Activated naive CD4-positive, alpha-beta T cell (primary cell): ENCODE results near the gene NECTIN2.
"Not testable (repeated sequence)": the region's sequence is repeated elsewhere in the genome, so short reads cannot be mapped to it uniquely, and the experiment has no call there.

ENCODE experiments used
- DNase-seq, 4 experiments: peaks; one replicate each; lab custom pipeline; 2025; lab: John Stamatoyannopoulos, UW

NECTIN2 gene

DNA sequence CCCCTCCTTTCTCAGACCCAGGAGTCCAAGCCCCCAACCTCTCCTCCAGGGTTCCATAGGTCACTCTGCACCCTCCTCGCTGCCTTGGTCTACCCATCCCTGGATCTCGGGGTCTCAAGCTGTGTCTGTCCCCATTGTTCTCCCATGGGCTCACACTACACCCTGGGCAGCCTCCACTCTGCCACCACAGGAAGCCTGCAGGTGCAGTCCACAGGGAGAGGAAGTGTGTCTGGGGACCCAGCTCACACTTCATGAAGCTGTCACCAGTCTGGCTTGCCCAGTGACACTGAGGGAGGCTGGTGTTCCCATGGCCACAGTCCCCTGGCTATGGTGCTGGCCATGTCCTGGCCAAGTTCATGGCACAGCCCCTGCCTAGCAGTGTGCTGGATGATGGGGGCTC, 5.3 kb downstream of the NECTIN2 start:
- no peak for DNase-seq

DNA sequence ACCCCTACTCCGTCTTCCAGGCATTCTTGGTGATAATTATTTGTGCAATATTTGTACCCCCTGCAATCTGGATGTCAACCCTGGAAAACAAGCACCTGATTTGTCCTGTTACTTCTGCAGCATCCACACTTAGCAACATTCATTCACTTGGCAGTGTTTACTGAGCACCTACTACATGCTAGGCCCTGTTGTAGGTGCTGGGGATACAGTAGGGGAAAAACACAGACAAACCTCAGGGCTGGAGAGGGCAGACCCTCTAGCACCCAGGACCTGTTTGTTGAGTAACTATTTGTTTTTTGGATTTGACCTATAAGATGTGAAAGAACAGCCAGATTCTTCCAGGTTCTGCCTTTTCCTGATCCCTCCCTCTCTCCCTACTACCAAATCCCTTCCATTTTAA, 9.5 kb downstream of the NECTIN2 start:
- DNase-seq: no peak

DNA sequence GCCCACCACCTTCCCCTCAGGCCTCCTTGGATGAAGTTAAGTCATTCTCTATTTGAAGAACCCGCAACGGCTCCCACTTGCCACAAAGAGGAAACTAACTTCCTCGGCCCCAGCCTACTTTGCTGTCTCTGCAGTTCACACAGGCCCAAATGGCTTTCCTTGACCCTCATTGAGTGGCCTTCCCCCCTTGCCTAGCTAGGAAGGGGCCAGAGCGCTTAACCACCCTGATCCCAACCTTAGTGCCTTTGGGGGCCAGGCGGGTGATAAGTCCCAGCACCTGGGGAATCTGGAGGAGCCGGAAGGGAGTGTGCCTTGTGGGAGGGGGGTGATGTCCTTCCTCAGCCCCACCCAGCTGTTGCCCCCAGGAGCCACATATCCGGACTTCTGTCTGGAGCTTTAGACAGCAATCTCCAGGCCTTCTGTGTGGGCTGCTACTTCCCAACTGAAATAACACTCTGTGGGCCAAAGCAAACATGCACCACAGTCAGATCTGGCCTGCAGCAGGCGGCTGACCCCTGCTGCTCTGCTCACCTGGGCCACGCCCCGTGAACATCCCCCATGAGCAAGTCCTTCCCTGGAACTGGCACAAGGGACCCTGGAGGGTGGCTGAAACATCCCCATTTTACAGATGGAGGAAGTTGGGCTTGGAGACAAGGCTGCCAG, 10.5 kb downstream of the NECTIN2 start:
- DNase-seq: no peak

DNA sequence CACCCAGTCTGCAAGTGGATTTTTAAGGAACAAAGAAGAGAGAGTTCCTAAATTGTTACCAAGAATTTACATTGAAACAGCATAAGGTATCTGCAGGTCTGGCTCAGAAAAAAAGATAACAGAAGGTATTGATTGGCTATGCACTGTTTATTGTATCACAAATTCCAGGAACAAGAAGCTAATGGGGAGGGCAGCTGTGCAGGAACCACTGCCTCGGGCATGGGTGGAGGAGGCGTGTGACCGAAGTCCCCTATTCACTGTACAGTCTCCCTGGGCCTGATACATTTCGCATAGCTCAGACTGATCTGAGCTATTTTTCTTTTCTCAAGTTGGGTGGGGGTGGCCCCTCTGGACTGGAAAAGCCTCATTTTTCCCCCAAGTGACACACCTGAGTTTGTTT, 11.7 kb downstream of the NECTIN2 start:
- no peak for DNase-seq

DNA sequence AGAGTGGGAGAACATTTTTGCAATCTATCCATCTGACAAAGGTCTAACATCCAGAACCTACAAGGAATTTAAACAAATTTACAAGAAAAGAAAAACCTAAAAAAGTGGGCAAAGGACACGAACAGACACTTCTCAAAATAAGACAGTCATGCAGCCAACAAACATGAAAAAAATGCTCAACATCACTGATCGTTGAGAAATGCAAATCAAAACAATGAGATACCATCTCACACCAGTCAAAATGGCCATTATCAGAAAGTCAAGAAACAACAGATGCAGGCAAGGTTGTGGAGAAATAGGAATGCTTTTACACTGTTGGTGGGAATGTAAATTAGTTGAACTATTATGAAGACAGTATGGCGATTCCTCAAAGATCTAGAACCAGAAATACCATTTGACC, 15.5 kb downstream of the NECTIN2 start:
- not testable (repeated sequence) for DNase-seq

- DNase-seq: no peak
Measured at GRCh38 chr19:44863990-44864389, 17.9 kb downstream of the NECTIN2 start.

GRCh38 chr19:44865196-44865767, 19.2 kb downstream of the NECTIN2 start:
- no peak for DNase-seq

- DNase-seq: no peak
Measured at GRCh38 chr19:44866664-44867063, 20.6 kb downstream of the NECTIN2 start.

DNA sequence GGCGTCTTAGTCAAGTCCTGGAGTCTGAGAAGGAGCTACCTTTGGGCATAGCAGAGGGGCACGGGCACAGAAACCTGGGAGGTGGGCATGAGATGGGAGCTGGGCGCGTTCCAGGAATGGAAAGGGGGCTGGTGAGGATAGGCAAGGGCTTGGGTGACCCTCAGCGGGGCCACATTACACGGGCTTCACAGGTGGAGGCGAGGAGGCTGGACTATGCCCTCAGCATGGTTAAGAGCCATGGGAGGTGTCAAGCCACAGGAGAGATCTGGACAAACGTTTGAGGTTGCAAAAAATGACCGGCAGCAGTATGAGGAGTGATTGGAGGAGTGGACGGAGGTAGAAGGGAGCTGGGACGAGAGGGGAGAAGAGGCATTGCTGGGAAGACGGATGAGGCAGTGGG, 21.5 kb downstream of the NECTIN2 start:
- no peak for DNase-seq

DNA sequence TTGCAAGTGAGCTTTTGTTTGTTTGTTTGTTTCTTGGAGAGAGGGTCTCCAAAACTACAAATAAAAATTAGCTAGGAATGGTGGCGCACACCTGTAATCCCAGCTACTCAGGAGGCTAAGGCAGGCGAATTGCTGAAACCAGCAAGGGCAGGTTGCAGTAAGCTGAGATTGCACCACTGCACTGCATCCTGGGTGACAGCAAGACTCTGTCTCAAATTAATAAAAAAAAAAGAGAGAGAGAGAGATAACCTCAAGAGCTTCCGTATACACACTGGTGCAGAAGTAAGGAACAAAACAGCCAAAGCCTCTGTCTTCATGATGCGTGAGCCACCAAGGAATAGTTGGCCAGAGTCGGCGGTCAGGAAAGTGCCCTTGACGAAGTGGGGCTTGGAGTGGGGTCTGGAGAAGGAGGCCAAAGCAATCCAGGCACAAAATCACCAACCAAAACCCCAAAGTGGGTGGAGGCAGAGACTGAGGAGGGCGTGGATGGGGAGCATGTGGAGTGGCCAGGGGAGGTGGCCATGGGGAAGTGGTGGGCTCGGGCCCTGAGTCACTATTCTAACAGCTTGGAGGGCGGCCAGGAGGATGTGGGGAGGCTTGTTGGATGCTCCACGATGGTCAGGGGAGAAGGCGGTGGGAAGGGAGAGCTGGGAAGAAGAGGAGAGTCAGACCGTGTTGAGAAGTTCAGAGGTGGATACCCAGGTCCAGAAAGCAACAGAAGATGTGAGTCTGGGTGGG, 23.8 kb downstream of the NECTIN2 start:
- DNase-seq: no peak

- no peak for DNase-seq
Measured at GRCh38 chr19:44871809-44872208, 25.7 kb downstream of the NECTIN2 start.

DNA sequence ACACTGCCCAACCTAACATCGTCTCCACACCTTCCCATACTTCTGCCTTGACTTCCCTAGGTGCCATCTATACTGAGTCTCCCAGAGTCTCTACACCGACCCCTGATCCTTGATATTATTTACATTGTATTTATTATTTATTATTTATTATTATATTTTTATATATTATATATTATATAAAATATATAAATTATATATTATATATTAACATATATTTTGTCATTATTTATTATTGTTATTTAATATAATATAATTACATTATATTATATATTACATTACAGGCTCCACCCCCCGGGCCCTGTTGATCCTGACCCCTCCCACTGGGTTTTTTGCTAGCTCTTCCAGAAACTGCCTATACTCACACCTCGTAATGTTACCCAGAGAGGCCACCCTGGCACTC, 26.6 kb downstream of the NECTIN2 start:
- DNase-seq: no peak

DNA sequence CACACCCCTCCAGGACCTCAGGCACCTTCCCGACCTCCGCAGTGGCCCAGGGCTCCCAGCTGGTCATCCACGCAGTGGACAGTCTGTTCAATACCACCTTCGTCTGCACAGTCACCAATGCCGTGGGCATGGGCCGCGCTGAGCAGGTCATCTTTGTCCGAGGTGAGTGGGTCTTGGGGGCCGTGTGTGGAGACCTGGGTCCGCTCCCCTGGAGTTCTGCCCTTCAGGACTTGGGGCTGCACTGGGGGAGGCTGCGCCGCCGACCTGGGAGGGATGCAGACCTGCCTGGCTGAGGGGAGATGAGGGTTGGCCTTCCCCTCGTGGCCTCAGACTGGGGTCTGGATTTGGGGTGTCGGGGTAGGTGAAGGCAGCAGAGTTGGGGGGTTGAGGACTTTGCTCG, 28.2 kb downstream of the NECTIN2 start:
- DNase-seq: no peak

GRCh38 chr19:44875666-44876451, 29.8 kb downstream of the NECTIN2 start:
- no peak for DNase-seq

- DNase-seq: no peak
Measured at GRCh38 chr19:44876930-44877535, 30.9 kb downstream of the NECTIN2 start.

DNA sequence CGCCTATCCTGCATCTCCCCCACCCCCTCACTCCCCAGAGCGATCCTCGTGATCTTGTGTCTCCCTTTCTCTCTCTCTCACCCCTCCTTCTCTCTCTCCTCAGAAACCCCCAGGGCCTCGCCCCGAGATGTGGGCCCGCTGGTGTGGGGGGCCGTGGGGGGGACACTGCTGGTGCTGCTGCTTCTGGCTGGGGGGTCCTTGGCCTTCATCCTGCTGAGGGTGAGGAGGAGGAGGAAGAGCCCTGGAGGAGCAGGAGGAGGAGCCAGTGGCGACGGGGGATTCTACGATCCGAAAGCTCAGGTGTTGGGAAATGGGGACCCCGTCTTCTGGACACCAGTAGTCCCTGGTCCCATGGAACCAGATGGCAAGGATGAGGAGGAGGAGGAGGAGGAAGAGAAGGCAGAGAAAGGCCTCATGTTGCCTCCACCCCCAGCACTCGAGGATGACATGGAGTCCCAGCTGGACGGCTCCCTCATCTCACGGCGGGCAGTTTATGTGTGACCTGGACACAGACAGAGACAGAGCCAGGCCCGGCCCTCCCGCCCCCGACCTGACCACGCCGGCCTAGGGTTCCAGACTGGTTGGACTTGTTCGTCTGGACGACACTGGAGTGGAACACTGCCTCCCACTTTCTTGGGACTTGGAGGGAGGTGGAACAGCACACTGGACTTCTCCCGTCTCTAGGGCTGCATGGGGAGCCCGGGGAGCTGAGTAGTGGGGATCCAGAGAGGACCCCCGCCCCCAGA, 32.2 kb downstream of the NECTIN2 start:
- no peak for DNase-seq

GRCh38 chr19:44879309-44880065, 33.4 kb downstream of the NECTIN2 start:
- DNase-seq: no peak

DNA sequence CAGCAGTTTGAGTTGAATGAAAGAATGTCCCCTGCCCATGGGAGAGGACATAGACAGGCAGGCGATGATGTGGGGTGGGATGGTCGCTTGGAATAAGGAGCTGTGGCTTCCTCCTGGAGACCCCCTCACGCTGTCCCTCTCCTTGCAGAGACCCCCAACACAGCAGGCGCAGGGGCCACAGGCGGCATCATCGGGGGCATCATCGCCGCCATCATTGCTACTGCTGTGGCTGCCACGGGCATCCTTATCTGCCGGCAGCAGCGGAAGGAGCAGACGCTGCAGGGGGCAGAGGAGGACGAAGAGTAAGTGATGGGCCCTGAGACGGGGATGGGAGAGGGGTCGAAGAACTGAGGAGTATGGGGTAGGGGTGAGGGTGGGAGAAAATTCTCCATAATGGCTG, 36.0 kb downstream of the NECTIN2 start:
- no peak for DNase-seq

DNA sequence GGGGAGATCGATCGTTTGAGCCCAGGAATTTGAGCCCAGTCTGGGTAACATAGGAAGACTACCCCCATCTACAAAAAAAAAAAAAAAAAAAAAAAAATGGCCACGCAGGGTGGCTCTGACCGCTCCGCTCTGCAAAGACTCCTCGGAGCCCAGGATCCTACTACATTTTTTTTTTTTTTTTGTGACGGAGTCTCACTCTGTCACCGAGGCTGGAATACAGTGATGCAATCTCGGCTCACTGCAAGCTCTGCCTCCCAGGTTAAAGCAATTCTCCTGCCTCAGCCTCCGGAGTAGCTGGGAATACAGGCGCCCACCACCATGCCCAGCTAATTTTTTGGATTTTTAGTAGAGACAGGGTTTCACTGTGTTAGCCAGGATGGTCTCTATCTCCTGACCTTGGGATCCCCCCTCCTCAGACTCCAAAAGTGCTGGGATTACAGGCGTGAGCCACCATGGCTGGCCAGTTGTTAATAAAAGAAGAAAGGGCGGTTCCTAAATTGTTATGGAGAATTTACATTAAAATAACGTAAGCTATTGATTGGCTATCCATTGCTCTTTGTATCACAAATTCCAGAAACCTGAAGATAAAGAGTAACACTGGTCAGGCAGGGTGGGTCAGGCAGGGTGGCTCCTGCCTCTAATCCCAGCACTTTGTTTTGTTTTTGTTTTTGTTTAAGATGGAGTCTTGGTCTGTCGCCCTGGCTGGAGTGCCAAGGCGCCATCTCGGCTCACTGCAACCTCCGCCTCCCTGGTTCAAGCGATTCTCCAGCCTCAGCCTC, 36.7 kb downstream of the NECTIN2 start:
- not testable (repeated sequence) for DNase-seq

- DNase-seq: no peak
Measured at GRCh38 chr19:44883922-44884321, 37.8 kb downstream of the NECTIN2 start.
